GM21528 (cell line): Measurements from ENCODE around the gene DRGX.

Experiments used
- ATAC-seq: cut with Tn5 transposase; IDR thresholded peaks from one replicate; pipeline ENCODE4 v1.9.1; 2021; ENCODE audit warnings: mild to moderate bottlenecking, moderate library complexity; ENCODE audit not compliant: unreplicated experiment, low FRiP score

The DRGX gene

DNA sequence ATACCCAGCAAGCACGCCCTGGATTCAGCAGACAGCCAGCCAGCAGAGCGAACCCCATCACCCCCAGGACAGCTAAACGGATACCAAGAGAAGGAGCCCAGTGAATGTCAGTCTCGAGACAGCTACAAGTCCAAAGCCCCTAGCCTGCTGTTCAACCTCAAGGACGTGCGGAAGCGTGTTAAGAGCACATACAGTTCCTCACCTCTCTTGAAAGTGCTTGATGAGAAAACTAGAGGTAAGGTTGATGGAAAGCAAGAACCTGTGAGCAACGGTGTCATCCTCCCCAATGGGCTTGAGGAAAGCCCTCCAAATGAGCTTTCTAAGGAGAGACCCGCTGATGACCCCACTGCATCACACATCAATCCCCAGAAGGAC, 72.0 kb downstream of the DRGX start:
- ATAC-seq: no peak

DNA sequence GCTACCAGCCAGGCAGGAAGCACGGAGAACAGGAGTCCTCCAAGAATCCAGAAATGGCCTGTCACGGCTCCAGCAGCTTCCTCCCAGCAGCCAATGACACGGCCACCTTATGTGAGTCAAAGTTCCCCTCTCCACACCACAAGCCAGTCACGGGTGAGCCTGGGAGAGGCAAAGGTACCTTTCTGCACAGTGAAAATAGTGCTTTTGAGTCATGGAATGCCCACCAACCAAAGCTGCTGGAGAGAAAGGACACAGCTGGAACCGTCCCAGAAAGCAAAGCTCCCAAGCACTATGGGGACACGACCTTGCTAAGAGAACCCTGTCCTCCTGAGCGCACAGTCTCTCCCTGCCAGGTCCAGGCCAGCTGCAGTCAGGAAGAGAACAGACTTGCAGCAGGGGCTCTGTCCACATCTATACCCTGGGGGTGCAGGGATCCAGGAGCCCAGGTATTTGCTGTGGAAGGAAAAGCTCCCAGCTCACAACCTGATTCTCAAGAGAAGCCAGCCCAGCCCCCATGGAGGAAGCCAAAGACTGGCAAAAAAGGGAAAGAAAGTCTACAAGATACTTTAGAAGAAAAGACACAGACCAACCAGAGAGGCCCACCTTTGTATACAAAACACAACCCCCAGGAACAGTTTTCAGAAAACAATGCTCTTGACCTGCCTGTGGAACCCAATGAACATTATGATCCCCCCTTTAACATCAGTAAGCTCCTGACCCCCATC, 72.6 kb downstream of the DRGX start:
- ATAC-seq: no peak

DNA sequence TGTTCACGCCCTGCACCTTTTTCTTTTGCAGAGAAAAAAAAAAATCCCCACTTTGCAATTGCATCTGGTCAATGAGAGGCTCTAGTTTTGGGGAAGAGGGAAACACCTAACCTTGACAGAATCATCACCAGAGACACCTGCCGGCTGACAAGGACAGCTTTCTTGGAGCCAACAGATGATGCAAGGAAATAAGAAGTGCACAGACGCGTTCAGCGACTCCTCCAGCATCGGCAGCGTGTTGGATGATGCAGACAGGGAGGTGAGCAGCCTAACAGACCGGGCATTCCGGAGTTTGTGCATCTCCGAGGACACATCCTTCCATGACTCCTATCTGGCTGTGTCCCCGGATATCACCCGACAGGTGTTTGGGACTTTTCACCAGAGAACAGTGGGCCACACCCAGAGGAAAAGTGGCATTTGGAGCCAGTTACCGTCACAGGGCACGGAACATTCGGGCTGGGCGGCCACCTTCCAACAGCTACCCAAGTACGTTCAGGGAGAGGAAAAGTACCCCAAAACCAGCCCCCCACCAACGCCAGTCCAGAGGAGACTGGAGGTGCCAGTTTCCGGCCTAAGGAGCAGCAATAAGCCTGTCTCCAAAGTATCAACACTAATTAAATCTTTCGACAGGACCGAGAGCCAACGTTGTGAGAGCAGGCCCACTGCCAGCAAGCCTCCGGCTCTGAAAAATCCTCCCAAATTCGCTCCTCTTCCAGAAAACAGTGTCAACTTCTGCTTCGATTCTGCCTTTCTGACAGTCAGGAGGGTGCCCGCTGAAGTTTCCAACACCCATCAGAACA, 73.3 kb downstream of the DRGX start:
- ATAC-seq: no peak

DNA sequence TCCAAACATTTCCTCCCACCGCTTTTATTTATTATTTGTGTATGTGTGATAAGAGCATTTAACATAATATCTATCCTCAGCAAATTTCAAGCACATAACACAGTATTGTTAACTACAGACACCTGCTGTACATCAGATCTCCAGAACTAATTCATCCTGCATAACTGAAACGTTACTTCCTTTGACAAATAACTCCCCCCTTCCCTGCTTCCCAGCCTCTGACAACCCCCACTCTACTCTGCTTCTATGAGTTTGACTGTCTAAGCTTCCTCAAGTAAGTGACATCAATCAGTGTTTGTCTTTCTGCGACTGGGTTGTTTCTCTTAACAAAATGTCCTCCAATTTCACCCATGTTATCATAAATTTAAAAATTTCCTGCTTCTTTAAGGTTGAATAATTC, 74.9 kb downstream of the DRGX start:
- no peak for ATAC-seq

DNA sequence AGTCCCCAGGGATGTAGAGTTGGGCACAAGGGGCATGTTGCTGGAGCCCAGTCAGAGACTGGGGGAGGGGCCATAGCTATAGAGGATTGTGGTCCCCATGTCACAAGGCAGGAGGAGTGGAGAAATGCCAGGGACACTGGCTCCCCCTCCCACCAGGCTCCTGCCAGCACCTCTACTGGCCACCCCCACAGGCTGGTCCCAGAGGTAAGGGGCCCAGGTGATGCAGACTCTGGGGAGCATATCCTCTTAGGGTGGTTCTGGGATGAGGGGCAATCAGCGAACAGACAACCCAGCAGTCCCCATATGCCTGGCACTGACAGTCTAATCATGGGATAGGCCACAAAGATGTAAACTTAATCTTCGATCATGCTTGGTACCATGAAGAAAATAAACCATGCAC, 75.7 kb downstream of the DRGX start:
- ATAC-seq: no peak

DNA sequence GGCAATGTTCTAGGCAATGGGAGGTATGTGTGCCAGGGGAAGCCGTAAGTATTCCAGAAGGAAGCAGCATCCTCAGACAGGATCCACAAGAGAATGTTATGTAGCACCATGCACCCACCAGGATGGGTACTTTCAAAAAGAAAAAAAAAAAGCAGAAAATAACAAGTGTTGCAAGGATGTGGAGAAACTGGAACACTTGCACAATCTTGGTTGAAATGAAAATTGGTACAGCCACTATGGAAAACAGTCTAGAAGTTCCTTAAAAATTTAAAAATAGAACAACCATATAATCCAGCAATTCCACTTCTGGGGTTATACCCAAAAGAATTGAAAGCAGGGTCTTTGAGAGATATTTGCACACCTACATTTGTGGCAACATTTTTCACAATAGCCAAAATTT, 76.7 kb downstream of the DRGX start:
- ATAC-seq: no peak

DNA sequence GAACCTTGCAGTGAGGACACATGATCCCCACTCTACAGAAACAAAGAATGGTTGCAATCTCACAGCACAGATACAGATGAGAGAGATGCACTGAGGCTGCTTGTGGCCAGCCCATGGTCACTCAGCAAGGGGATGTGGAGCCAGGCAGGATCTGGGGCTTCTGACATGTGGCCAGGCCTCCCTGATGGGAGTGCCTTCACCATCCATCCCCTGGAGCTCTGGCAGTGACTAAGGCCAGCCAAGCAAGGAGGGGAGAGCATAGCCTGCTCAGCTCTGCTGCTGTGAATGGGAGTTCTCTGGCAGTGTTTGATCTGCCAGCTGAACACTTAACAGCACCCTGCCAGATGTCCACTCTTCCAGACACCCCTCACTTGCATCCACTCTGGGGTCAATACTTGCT, 77.1 kb downstream of the DRGX start:
- no peak for ATAC-seq

DNA sequence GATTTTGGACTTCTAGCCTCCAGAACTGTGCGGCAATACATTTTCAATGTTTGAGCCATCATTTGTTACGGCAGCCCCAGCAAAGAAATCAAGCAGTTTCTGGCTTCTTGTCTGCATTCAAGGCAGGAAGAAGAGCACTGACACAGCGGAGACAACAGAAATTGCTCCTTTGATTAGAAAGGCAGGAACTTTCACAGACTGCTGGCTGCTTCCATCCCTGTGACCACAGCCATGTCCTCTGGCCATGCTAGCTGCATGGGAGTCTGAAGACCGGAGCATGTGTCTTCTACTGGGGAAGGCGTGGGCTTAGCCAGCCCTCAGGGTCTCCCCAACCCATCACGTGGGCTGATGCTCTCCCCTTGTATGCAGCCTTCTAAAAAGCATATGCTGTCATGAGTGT, 77.9 kb downstream of the DRGX start:
- ATAC-seq: no peak

DNA sequence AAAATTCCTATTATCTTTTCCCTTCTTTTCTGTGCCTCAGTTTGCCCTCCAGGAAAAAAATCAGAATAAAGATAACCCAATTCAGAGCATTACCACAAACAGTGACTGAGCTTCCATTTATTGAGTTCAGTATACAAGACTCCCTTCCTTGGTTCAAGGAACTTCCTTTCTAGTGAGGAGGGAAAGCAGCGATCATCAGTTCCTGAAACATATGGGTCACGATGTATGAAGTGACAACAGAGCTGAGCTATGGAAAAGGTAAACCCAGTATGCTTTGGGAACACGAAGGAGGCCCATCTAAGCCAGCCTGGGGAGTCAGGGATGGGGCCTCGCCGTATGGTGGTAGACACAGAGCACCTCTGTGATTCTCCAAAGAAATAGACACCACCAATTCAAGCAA, 81.1 kb downstream of the DRGX start:
- no peak for ATAC-seq
